Ishikawa (cell line): Measurements from ENCODE around the gene MRGPRX2.

ENCODE experiments used
- CEBPB ChIP-seq: IDR thresholded peaks from 2 replicates; pipeline ENCODE4 v1.6.1; 2012
- CREB1 ChIP-seq: IDR thresholded peaks from 2 replicates; pipeline ENCODE4 v1.6.1; 2012; ENCODE audit warnings: low read depth
- EGR1 ChIP-seq: IDR thresholded peaks from 2 replicates; pipeline ENCODE4 v1.6.1; 2012
- EP300 ChIP-seq: IDR thresholded peaks from 2 replicates; pipeline ENCODE4 v1.6.1; 2012; ENCODE audit warnings: borderline replicate concordance
- FOXM1 ChIP-seq: IDR thresholded peaks from 2 replicates; pipeline ENCODE4 v1.6.1; 2012; ENCODE audit warnings: low read depth, borderline replicate concordance
- NFIC ChIP-seq: IDR thresholded peaks from 2 replicates; pipeline ENCODE4 v1.6.1; 2012
- RAD21 ChIP-seq: IDR thresholded peaks from 2 replicates; pipeline ENCODE4 v1.6.1; 2012; ENCODE audit warnings: low read depth
- TAF1 ChIP-seq: IDR thresholded peaks from 2 replicates; pipeline ENCODE4 v1.6.1; 2012; ENCODE audit warnings: low read depth, mild to moderate bottlenecking
- TCF12 ChIP-seq: IDR thresholded peaks from 2 replicates; pipeline ENCODE4 v1.6.1; 2012; ENCODE audit warnings: low read depth
- TEAD4 ChIP-seq: IDR thresholded peaks from 2 replicates; pipeline ENCODE4 v1.6.1; 2012
- YY1 ChIP-seq: IDR thresholded peaks from 2 replicates; pipeline ENCODE4 v1.6.1; 2012; ENCODE audit warnings: low read depth
- ZBTB7A ChIP-seq: IDR thresholded peaks from 2 replicates; pipeline ENCODE4 v1.6.1; 2012; ENCODE audit warnings: low read depth
- TF ChIP-seq, protein P1 (sequence below): IDR thresholded peaks from 2 replicates; pipeline ENCODE4 v1.6.1; 2012; ENCODE audit warnings: low read depth, mild to moderate bottlenecking
- TF ChIP-seq, protein P2 (sequence below): IDR thresholded peaks from 2 replicates; pipeline ENCODE4 v1.6.1; 2012
- TF ChIP-seq, protein P3 (sequence below): IDR thresholded peaks from 2 replicates; pipeline ENCODE4 v1.6.1; 2012

MRGPRX2 gene

DNA sequence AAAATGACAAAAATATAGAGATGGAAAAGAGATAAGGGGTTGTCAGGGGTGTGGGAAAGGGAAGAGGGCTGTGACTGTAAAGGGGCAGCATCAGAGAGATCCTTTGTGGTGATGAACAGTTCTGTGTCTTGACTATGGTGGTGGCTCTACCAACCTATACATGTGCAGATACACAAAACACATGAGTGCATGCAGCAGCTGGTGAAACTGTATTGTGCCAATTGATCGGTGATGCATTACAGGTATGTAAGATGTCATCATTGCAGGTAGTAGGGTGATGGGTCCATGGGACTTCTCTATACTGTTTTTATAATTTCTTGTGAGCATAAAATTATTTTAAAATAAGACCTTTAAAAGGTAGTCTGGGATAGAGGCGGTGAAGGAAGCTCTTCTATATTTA lies 32.3 kb upstream of the MRGPRX2 start:
- TF ChIP-seq, protein P1, sequence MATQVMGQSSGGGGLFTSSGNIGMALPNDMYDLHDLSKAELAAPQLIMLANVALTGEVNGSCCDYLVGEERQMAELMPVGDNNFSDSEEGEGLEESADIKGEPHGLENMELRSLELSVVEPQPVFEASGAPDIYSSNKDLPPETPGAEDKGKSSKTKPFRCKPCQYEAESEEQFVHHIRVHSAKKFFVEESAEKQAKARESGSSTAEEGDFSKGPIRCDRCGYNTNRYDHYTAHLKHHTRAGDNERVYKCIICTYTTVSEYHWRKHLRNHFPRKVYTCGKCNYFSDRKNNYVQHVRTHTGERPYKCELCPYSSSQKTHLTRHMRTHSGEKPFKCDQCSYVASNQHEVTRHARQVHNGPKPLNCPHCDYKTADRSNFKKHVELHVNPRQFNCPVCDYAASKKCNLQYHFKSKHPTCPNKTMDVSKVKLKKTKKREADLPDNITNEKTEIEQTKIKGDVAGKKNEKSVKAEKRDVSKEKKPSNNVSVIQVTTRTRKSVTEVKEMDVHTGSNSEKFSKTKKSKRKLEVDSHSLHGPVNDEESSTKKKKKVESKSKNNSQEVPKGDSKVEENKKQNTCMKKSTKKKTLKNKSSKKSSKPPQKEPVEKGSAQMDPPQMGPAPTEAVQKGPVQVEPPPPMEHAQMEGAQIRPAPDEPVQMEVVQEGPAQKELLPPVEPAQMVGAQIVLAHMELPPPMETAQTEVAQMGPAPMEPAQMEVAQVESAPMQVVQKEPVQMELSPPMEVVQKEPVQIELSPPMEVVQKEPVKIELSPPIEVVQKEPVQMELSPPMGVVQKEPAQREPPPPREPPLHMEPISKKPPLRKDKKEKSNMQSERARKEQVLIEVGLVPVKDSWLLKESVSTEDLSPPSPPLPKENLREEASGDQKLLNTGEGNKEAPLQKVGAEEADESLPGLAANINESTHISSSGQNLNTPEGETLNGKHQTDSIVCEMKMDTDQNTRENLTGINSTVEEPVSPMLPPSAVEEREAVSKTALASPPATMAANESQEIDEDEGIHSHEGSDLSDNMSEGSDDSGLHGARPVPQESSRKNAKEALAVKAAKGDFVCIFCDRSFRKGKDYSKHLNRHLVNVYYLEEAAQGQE: no peak
- TF ChIP-seq YY1: no peak
- no peak for TF ChIP-seq NFIC
- no peak for TF ChIP-seq TEAD4
- no peak for TF ChIP-seq TAF1
- no peak for TF ChIP-seq ZBTB7A
- no peak for TF ChIP-seq EGR1
- TF ChIP-seq TCF12: no peak
- TF ChIP-seq RAD21: no peak
- TF ChIP-seq, protein P2, sequence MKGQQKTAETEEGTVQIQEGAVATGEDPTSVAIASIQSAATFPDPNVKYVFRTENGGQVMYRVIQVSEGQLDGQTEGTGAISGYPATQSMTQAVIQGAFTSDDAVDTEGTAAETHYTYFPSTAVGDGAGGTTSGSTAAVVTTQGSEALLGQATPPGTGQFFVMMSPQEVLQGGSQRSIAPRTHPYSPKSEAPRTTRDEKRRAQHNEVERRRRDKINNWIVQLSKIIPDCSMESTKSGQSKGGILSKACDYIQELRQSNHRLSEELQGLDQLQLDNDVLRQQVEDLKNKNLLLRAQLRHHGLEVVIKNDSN: no peak
- no peak for TF ChIP-seq CREB1
- TF ChIP-seq FOXM1: no peak
- no peak for TF ChIP-seq EP300
- TF ChIP-seq, protein P3, sequence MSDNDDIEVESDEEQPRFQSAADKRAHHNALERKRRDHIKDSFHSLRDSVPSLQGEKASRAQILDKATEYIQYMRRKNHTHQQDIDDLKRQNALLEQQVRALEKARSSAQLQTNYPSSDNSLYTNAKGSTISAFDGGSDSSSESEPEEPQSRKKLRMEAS: no peak
- no peak for TF ChIP-seq CEBPB

DNA sequence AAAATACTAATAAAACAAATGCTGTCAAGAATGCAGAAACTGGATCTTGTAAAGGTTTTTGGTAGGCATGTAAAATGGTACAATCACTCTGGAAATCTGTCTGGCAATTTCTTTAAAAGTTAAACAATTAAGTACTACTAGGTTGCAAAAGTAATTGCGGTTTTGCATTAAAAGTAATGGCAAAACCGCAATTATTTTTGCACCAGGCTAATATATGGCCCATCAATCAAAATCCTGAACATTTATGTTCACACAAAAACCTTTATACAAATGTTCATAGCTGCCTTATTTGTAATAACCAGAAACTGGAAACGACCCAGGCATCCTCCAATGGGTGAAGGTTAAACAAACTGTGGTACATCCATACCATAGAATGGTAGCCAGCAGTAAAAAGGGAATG lies 31.8 kb upstream of the MRGPRX2 start:
- no peak for TF ChIP-seq CREB1
- no peak for TF ChIP-seq EP300
- TF ChIP-seq YY1: no peak
- TF ChIP-seq TAF1: no peak
- no peak for TF ChIP-seq CEBPB
- no peak for TF ChIP-seq EGR1

DNA sequence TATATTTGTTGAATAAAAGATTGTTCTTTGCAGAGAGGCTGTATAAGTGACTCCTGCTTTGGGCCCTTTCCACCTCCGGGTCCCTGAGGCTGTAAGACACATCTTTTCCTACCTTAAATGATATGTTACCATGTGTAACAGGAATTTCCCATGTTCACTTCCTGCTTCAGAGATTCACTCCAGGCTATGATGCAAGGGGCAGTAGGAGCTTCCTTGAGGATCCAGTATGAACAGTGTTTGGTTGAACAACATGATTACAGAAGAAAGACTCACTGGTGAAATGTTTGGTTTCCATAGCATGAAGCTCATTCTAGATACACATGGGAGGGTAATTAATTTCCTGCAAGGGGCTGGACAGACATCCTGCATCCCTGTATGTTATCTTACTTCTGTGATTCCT lies 30.8 kb upstream of the MRGPRX2 start:
- TF ChIP-seq, protein P2: no peak
- TF ChIP-seq EGR1 (no peak), RAD21 (no peak), ZBTB7A (no peak), CREB1 (no peak), TCF12 (no peak), NFIC (no peak), TEAD4 (no peak), YY1 (no peak), FOXM1 (no peak), CEBPB (no peak)
- TF ChIP-seq, protein P3: no peak
- TF ChIP-seq, protein P1: no peak

DNA sequence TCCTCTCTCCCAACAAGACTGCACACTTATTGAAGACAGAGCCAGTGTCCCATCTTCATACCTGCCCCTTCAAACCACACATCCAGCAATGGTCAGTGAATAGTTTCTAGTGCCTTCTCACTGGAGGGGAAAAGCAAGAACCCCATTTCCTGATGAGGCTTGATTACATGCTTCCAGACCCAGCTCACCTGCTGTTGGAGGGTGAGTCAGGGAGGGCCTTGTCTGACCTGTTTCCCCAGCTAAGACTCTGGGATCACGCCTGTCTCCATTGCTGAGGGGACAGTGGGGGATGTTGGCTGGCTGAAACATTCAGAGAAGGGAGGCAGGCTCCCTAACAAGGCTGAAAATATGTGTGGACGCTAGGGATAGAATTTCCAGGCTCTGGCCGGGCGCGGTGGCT lies 28.9 kb upstream of the MRGPRX2 start:
- TF ChIP-seq YY1 (no peak), FOXM1 (no peak)

DNA sequence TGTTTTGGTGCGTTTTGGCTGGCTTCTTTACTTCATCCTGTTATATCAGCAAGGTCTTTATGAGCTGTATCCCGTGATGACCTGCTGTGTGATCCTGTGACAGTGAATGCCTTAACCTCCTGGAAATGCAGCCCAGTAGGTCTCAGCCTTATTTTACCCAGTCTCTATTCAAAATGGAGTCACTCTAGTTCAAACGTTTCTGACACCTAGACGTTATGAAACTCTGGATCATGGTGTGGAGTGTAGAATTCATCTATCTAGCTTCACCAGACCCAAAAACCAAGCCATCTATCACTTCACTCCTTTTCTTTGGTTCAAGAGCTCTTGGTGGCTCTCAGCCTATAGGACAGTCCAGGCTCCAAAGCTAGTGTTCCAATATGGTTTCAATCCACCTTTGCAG lies 28.3 kb upstream of the MRGPRX2 start:
- no peak for TF ChIP-seq TAF1
- no peak for TF ChIP-seq EP300
- TF ChIP-seq RAD21: no peak
- no peak for TF ChIP-seq CEBPB
- TF ChIP-seq TCF12: no peak
- no peak for TF ChIP-seq YY1

DNA sequence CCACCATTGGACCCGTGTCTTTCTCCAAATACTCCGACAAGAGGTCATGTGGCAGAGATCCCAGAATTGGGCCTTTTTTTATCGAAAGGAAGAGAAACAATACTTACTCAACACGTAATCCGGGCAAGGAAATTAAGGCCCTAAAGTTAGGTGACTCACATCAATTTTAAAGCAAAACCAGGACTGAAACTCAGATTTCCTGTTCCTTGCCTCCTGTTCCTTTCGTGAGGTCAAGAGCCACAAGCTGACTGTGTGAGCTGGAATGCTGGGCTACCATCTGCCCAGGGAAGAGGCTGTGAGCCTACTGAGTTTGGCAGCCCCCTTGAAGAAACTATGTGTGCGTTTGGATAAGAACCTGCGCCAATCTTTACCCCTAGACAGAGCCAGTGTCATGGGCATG lies 27.1 kb upstream of the MRGPRX2 start:
- TF ChIP-seq, protein P1: no peak
- TF ChIP-seq ZBTB7A (no peak), NFIC (no peak), TCF12 (no peak), EP300 (no peak)
